DMS53 (cell line): ENCODE results near the gene LRRC8B.
A peak's percentile ranks its signal among the peaks of the same experiment; 100 is the strongest.
"Not testable (repeated sequence)": the region's sequence is repeated elsewhere in the genome, so short reads cannot be mapped to it uniquely, and the experiment has no call there.

ENCODE experiments used
- DNase-seq: peaks from one replicate; lab custom pipeline; 2025; lab: John Stamatoyannopoulos, UW

LRRC8B gene

GRCh38 chr1:89524369-89525168 lies at the start of gene LRRC8B:
Gene LRRC8B, plus strand, starts transcription at chr1:89524829. Its CDS starts 57,822 bp downstream, at chr1:89582651.
- peak; percentile 98 for DNase-seq

GRCh38 chr1:89475269-89475668 lies 49.4 kb upstream of the LRRC8B start:
- no peak for DNase-seq

- DNase-seq = no peak
These were observed 48.6 kb upstream of the LRRC8B start for GRCh38 chr1:89476072-89476471.

- peak; percentile 93 for DNase-seq
These were observed 41.4 kb upstream of the LRRC8B start for GRCh38 chr1:89483010-89483756.

GRCh38 chr1:89483757-89484077 lies 40.9 kb upstream of the LRRC8B start:
- DNase-seq = no peak

- DNase-seq = peak; percentile 11
These were observed 40.3 kb upstream of the LRRC8B start for GRCh38 chr1:89484092-89485038.

GRCh38 chr1:89487972-89488371 lies 36.7 kb upstream of the LRRC8B start:
- DNase-seq = no peak

- DNase-seq = no peak
These were observed 35.4 kb upstream of the LRRC8B start for GRCh38 chr1:89489047-89489729.

- DNase-seq = no peak
These were observed 34.2 kb upstream of the LRRC8B start for GRCh38 chr1:89490389-89490788.

- DNase-seq = no peak
These were observed 25.3 kb upstream of the LRRC8B start for GRCh38 chr1:89499320-89499719.

- DNase-seq = no peak
These were observed 22.6 kb upstream of the LRRC8B start for GRCh38 chr1:89502042-89502441.

- DNase-seq = no peak
These were observed 21.7 kb upstream of the LRRC8B start for GRCh38 chr1:89502895-89503294.

GRCh38 chr1:89503690-89504089 lies 20.9 kb upstream of the LRRC8B start:
- no peak for DNase-seq

GRCh38 chr1:89510061-89510460 lies 14.6 kb upstream of the LRRC8B start:
- DNase-seq = not testable (repeated sequence)

GRCh38 chr1:89512996-89513720 lies 11.5 kb upstream of the LRRC8B start:
- DNase-seq = no peak

- DNase-seq = peak; percentile 86
These were observed 8.6 kb upstream of the LRRC8B start for GRCh38 chr1:89516055-89516454.

GRCh38 chr1:89518221-89518631 lies 6.4 kb upstream of the LRRC8B start:
- DNase-seq = no peak

- DNase-seq = peak; percentile 67
These were observed 4.8 kb upstream of the LRRC8B start for GRCh38 chr1:89519779-89520358.

- DNase-seq = not testable (repeated sequence)
These were observed 2.7 kb upstream of the LRRC8B start for GRCh38 chr1:89521977-89522376.

- DNase-seq = peak; percentile 97
These were observed 859 bp upstream of the LRRC8B start for GRCh38 chr1:89523572-89524368.
